Measurements from ENCODE around the gene BTBD9.
"Not testable (repeated sequence)": the region's sequence is repeated elsewhere in the genome, so short reads cannot be mapped to it uniquely, and the experiment has no call there.

Gene BTBD9

GRCh38 chr6:38349795-38350194 is 289.9 kb downstream of the BTBD9 start:
- Histone ChIP-seq H3K27ac (no peak overlapping the region), H3K4me3 (ENCODE audit: low read depth, low read length) (no peak overlapping the region), H3K79me2 (no peaks in the 10 kb centered on the region), H3K27me3 (ENCODE audit: control insufficient read depth, insufficient read depth, low read length) (no peaks in the 10 kb centered on the region), H3K9ac (no peak overlapping the region), H2AFZ (no peak overlapping the region), H3K36me3 (ENCODE audit: control insufficient read depth, insufficient read depth, low read length) (no peaks in the 10 kb centered on the region), H3K4me2 (ENCODE audit: low read length) (no peak overlapping the region), H3K9me3 (ENCODE audit: control insufficient read depth, low read length) (no peaks in the 10 kb centered on the region), H3K4me1 (no peaks in the 10 kb centered on the region)
- no peak for TF ChIP-seq CTCF (IDR thresholded peaks at IDR 0.05)

- Histone ChIP-seq H3K27me3 (ENCODE audit: control insufficient read depth, insufficient read depth, low read length) (no peaks in the 10 kb centered on the region), H3K4me1 (no peaks in the 10 kb centered on the region), H3K9ac (no peak overlapping the region), H3K36me3 (ENCODE audit: control insufficient read depth, insufficient read depth, low read length) (no peaks in the 10 kb centered on the region), H3K27ac (no peak overlapping the region), H3K79me2 (no peaks in the 10 kb centered on the region), H3K4me2 (ENCODE audit: low read length) (no peak overlapping the region), H3K4me3 (ENCODE audit: low read depth, low read length) (no peak overlapping the region), H3K9me3 (ENCODE audit: control insufficient read depth, low read length) (no peaks in the 10 kb centered on the region), H2AFZ (no peak overlapping the region)
- no peak for TF ChIP-seq CTCF (IDR thresholded peaks at IDR 0.05)
These were observed 290.5 kb downstream of the BTBD9 start for GRCh38 chr6:38349221-38349620.

- Histone ChIP-seq H2AFZ (no peak overlapping the region), H3K9ac (no peak overlapping the region), H3K9me3 (ENCODE audit: control insufficient read depth, low read length) (no peaks in the 10 kb centered on the region), H3K36me3 (ENCODE audit: control insufficient read depth, insufficient read depth, low read length) (no peaks in the 10 kb centered on the region), H3K4me3 (ENCODE audit: low read depth, low read length) (no peak overlapping the region), H3K27me3 (ENCODE audit: control insufficient read depth, insufficient read depth, low read length) (no peaks in the 10 kb centered on the region), H3K4me1 (no peaks in the 10 kb centered on the region), H3K79me2 (no peaks in the 10 kb centered on the region), H3K27ac (no peak overlapping the region), H3K4me2 (ENCODE audit: low read length) (no peak overlapping the region)
- TF ChIP-seq CTCF (IDR thresholded peaks at IDR 0.05): no peak
These were observed 291.4 kb downstream of the BTBD9 start for GRCh38 chr6:38348371-38348770.

- not testable (repeated sequence) for H2AFZ ChIP-seq; H3K4me2 ChIP-seq (ENCODE audit: low read length); H3K9me3 ChIP-seq (ENCODE audit: control insufficient read depth, low read length); H3K9ac ChIP-seq; H3K79me2 ChIP-seq; H3K4me3 ChIP-seq (ENCODE audit: low read depth, low read length); H3K27ac ChIP-seq; H3K27me3 ChIP-seq (ENCODE audit: control insufficient read depth, insufficient read depth, low read length); H3K36me3 ChIP-seq (ENCODE audit: control insufficient read depth, insufficient read depth, low read length); H3K4me1 ChIP-seq
These were observed 291.9 kb downstream of the BTBD9 start for GRCh38 chr6:38347829-38348228.

- Histone ChIP-seq H3K4me2 (ENCODE audit: low read length) (no peak overlapping the region), H3K36me3 (ENCODE audit: control insufficient read depth, insufficient read depth, low read length) (no peaks in the 10 kb centered on the region), H2AFZ (no peak overlapping the region), H3K9me3 (ENCODE audit: control insufficient read depth, low read length) (no peaks in the 10 kb centered on the region), H3K27me3 (ENCODE audit: control insufficient read depth, insufficient read depth, low read length) (no peaks in the 10 kb centered on the region), H3K4me3 (ENCODE audit: low read depth, low read length) (no peak overlapping the region), H3K9ac (no peak overlapping the region), H3K79me2 (no peaks in the 10 kb centered on the region), H3K27ac (no peak overlapping the region), H3K4me1 (no peaks in the 10 kb centered on the region)
- TF ChIP-seq CTCF (IDR thresholded peaks at IDR 0.05): no peak
These were observed 293.2 kb downstream of the BTBD9 start for GRCh38 chr6:38346291-38347079.

All from parathyroid adenoma (tissue), 2 donors.